GM19099 (cell line): Measurements from ENCODE around the gene SYDE2.
A peak's percentile ranks its signal among the peaks of the same experiment; 100 is the strongest.

ENCODE experiments used
- POLR2A ChIP-seq: IDR thresholded peaks from 3 replicates; pipeline ENCODE4 v1.6.1; 2011; ENCODE audit warnings: low read depth; ENCODE audit not compliant: insufficient read length; ENCODE audit errors: extremely low read depth

SYDE2 gene

GRCh38 chr1:85200463-85201339 is at the start of gene SYDE2:
TSS of gene SYDE2 (minus strand) at chr1:85201016. CDS start at chr1:85200996, 20 bp downstream.
- peak; percentile 30 for TF ChIP-seq POLR2A

- no peak for TF ChIP-seq POLR2A
Observed at GRCh38 chr1:85245891-85246290, 45.1 kb upstream of the SYDE2 start.

- TF ChIP-seq POLR2A = no peak
Observed at GRCh38 chr1:85245456-85245855, 44.6 kb upstream of the SYDE2 start.

- no peak for TF ChIP-seq POLR2A
Observed at GRCh38 chr1:85244271-85245061, 43.6 kb upstream of the SYDE2 start.

- TF ChIP-seq POLR2A = no peak
Observed at GRCh38 chr1:85243372-85243771, 42.6 kb upstream of the SYDE2 start.

GRCh38 chr1:85240643-85241042 is 39.8 kb upstream of the SYDE2 start:
- no peak for TF ChIP-seq POLR2A

GRCh38 chr1:85240174-85240601 is 39.4 kb upstream of the SYDE2 start:
- no peak for TF ChIP-seq POLR2A

- no peak for TF ChIP-seq POLR2A
Observed at GRCh38 chr1:85237613-85238012, 36.8 kb upstream of the SYDE2 start.

- no peak for TF ChIP-seq POLR2A
Observed at GRCh38 chr1:85230305-85230977, 29.6 kb upstream of the SYDE2 start.

GRCh38 chr1:85229574-85230097 is 28.8 kb upstream of the SYDE2 start:
- TF ChIP-seq POLR2A = no peak

- TF ChIP-seq POLR2A = no peak
Observed at GRCh38 chr1:85228972-85229371, 28.2 kb upstream of the SYDE2 start.

- no peak for TF ChIP-seq POLR2A
Observed at GRCh38 chr1:85225624-85226380, 25.0 kb upstream of the SYDE2 start.

GRCh38 chr1:85224734-85225623 is 24.2 kb upstream of the SYDE2 start:
- no peak for TF ChIP-seq POLR2A
